Cardiac septum (tissue), 1 donor: ENCODE data around the gene SLC25A43. TPM values are rescaled to one million over a fixed set of nuclear protein-coding genes. Genes with fewer than 3 reads are reported as not detected.
"Not testable (repeated sequence)": the region's sequence is repeated elsewhere in the genome, so short reads cannot be mapped to it uniquely, and the experiment has no call there.

Experiments
- DNase-seq: peaks from one replicate; pipeline ENCODE4 v3.0.0-alpha.2; 2020; ENCODE audit warnings: low spot score
- intact Hi-C: fragments of 100-400 bp; cut with DNase I; formaldehyde crosslinking; loops from one replicate; pipeline ENCODE4 v1.14.0; 2022
- total RNA-seq: library from RNA; stranded (reverse); fragmentation: NEBNext Ultra II Directional; extraction: Animal tissue kit (Norgen Biotek cat#: 25700); gene quantifications from one replicate; pipeline ENCODE4 v1.2.1, GENCODE V29; 2021
- donor health status: DM: no; HTN: no; CAD: no.

Gene SLC25A43
- total RNA-seq, 1 donor from 2014 or later: 2.1 TPM

- intact Hi-C loops: no loop called here
These were observed 3.5 kb downstream of the SLC25A43 start for GRCh38 chrX:119402588-119402987.

GRCh38 chrX:119406776-119407175 is 7.6 kb downstream of the SLC25A43 start:
- intact Hi-C loops: no loop called here
- DNase-seq: no peak

More at GRCh38 chrX:119402588-119402987, 3.5 kb downstream of the SLC25A43 start:
- DNase-seq: no peak

GRCh38 chrX:119407681-119408080 is 8.5 kb downstream of the SLC25A43 start:
- DNase-seq: no peak
- intact Hi-C loops: no loop called here

- DNase-seq: no peak
- intact Hi-C loops: loop anchor here (10.0 kb wide), 1 partner anchor 105 kb away; no protein-coding TSS in a partner anchor
These were observed 11.1 kb downstream of the SLC25A43 start for GRCh38 chrX:119410027-119410819.

GRCh38 chrX:119410854-119411253 is 11.7 kb downstream of the SLC25A43 start:
- intact Hi-C loops: loop anchor here (10.0 kb wide), 1 partner anchor 104 kb away; no protein-coding TSS in a partner anchor
- no peak for DNase-seq

GRCh38 chrX:119411959-119412358 is 12.8 kb downstream of the SLC25A43 start:
- no peak for DNase-seq
- intact Hi-C loops: loop anchor here (10.0 kb wide), 1 partner anchor 103 kb away; no protein-coding TSS in a partner anchor

GRCh38 chrX:119417376-119417775 is 18.2 kb downstream of the SLC25A43 start:
- no peak for DNase-seq
- intact Hi-C loops: loop anchor here (10.0 kb wide), 1 partner anchor 97 kb away; no protein-coding TSS in a partner anchor

- intact Hi-C loops: loop anchor here (10.0 kb wide), 1 partner anchor 97 kb away; no protein-coding TSS in a partner anchor
- DNase-seq: no peak
These were observed 18.7 kb downstream of the SLC25A43 start for GRCh38 chrX:119417842-119418241.

- intact Hi-C loops: loop anchor here (10.0 kb wide), 1 partner anchor 96 kb away; no protein-coding TSS in a partner anchor
These were observed 20.0 kb downstream of the SLC25A43 start for GRCh38 chrX:119419146-119419545.

GRCh38 chrX:119419898-119420297 is 20.8 kb downstream of the SLC25A43 start:
- intact Hi-C loops: loop anchor here (10.0 kb wide), 1 partner anchor 95 kb away; no protein-coding TSS in a partner anchor
- no peak for DNase-seq

More at GRCh38 chrX:119419146-119419545, 20.0 kb downstream of the SLC25A43 start:
- no peak for DNase-seq

GRCh38 chrX:119421016-119421705 is 22.0 kb downstream of the SLC25A43 start:
- no peak for DNase-seq
- intact Hi-C loops: no loop called here

- intact Hi-C loops: no loop called here
- no peak for DNase-seq
These were observed 24.5 kb downstream of the SLC25A43 start for GRCh38 chrX:119423631-119424030.

- intact Hi-C loops: no loop called here
- DNase-seq: no peak
These were observed 25.9 kb downstream of the SLC25A43 start for GRCh38 chrX:119424999-119425398.

- intact Hi-C loops: no loop called here
- no peak for DNase-seq
These were observed 28.1 kb downstream of the SLC25A43 start for GRCh38 chrX:119427024-119427794.

GRCh38 chrX:119427795-119428185 is 28.7 kb downstream of the SLC25A43 start:
- intact Hi-C loops: no loop called here
- DNase-seq: no peak

GRCh38 chrX:119429471-119429870 is 30.3 kb downstream of the SLC25A43 start:
- no peak for DNase-seq
- intact Hi-C loops: no loop called here

- intact Hi-C loops, DNase-seq: not testable (repeated sequence)
These were observed 42.2 kb downstream of the SLC25A43 start for GRCh38 chrX:119441295-119441694.

- DNase-seq: no peak
- intact Hi-C loops: no loop called here
These were observed 43.1 kb downstream of the SLC25A43 start for GRCh38 chrX:119442286-119442685.

GRCh38 chrX:119453202-119453601 is 54.1 kb downstream of the SLC25A43 start:
- DNase-seq: no peak
- intact Hi-C loops: no loop called here

GRCh38 chrX:119455264-119455663 is 56.1 kb downstream of the SLC25A43 start:
- DNase-seq: no peak
- intact Hi-C loops: no loop called here
